DMS153 treated with DMSO at 0.1 percent for 48 hours (cell line): ENCODE data around the gene ADAM8.

Source experiments
- DNase-seq: peaks from one replicate; lab custom pipeline; 2025; ENCODE audit not compliant: unreplicated experiment; lab: John Stamatoyannopoulos, UW

The ADAM8 gene

DNA sequence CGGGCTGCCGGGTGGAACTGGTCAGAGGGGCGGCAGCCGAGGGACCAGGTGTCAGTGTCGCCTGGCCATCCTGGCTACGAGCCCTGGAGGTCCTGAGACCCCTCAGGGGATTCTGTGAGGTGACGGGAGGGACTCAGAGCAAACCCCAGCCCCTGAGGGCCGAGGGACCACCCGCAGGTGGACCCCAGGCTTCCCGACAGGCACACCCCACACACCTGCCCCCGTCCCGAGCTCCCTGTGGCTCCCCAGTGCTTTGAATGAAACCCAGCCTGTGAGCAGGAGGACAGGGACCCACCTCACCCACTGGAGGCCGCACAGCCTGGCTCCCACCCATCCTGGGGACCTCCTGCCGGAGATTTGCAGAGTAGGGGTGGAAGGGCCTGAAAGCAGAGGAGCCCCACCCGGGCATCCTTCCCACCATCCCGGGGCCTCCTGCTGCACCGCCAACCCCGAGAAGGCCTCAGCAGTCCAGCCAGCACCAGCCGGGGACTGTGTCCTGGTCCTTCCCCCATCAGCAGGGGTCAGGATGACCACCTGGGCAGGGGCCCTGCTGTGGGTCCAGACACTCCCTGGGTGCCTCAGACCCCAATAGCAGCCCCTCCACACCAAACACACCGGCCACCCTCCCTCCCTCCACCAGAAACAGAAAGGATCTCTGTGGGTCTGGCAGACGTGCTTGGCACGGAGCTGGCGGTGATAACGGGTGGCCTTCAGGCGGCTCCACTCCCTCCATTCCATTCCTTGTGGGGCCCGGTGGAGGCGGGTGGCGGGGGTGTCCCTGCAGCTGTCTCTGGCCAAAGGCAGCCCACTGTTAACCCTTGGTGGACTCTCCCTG lies 25.1 kb downstream of the ADAM8 start:
- DNase-seq, result no peak

GRCh38 chr10:133249975-133250754 lies 26.5 kb downstream of the ADAM8 start:
- DNase-seq, result no peak

GRCh38 chr10:133249094-133249780 lies 27.4 kb downstream of the ADAM8 start:
- DNase-seq, result no peak

- no peak for DNase-seq
Measured at GRCh38 chr10:133248334-133248715, 28.3 kb downstream of the ADAM8 start.

- no peak for DNase-seq
Measured at GRCh38 chr10:133247681-133248333, 28.9 kb downstream of the ADAM8 start.

- DNase-seq, result no peak
Measured at GRCh38 chr10:133246236-133246626, 30.4 kb downstream of the ADAM8 start.

DNA sequence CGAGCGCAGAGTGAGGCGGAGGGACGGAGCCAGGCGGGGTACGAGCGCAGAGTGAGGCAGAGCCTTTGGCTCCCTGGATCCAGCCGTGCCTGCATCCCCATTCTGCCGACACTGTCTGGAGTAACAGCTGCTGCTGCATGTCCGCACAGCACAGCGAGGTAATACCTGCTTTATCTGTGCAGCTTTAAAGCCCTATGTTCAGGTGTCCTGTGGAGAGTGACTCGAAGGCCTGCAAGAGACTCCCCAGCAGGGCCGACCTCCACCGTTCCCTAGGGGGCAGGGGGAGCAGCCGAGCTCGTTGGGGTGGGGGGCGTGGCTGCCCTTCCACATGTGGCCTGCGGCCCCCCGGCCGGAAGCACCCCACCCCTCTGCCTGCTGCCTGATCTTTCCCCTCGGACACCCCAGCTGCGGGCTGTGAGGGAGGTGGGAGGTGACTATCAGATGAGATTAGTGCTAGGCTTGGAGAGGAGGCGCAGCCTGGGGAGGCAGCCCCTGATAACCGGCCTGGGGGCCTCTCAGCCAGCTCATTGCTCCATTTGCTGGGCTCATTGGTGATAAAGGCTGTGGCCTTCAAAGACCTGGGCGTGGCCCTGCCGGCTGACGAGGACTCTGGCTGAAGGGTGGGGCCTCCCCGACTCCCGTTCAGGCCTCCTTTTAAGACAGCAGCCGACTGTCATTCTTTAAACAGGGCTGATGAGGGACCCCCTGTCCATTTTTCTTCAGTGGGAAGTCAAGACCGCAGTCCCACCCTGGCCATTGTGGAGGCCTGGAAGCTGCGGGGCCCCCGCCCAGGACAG lies 31.0 kb downstream of the ADAM8 start:
- no peak for DNase-seq

- DNase-seq, result no peak
Measured at GRCh38 chr10:133243593-133243992, 33.1 kb downstream of the ADAM8 start.

- no peak for DNase-seq
Measured at GRCh38 chr10:133242611-133243356, 33.9 kb downstream of the ADAM8 start.

DNA sequence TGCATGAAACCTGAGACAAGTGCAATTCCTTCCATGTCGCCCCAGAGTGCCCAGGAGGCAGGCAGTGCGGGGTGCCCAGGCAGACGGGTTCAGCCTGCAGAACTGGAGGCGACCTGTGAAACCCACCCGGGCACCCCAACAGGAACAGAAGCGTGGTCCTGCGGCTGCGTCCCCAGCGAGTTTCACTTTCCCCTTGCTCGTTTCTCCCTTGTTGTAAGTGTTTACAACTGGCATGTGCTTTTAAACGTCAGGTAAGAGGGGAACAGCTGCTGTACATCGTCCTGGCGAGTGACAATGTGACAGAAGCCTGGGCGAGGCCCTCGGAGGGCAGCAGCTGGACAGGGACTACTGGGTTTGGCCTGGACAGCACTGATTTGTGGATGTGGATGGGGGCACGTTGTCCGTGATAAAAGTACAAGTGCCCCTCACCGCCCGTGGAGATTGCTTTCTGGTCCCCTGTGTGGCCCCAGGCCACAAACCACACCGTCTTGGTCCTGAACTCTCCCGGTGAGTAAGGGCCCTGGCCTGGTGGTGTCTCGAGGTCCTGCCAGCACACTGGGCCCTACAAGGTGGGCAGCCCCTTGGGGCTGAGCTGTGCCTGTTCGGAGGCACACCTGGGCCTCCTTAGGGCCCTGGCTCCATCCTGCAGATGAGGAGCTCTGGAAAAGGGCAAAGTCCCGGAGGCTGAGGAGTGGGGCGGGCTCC lies 35.0 kb downstream of the ADAM8 start:
- no peak for DNase-seq

DNA sequence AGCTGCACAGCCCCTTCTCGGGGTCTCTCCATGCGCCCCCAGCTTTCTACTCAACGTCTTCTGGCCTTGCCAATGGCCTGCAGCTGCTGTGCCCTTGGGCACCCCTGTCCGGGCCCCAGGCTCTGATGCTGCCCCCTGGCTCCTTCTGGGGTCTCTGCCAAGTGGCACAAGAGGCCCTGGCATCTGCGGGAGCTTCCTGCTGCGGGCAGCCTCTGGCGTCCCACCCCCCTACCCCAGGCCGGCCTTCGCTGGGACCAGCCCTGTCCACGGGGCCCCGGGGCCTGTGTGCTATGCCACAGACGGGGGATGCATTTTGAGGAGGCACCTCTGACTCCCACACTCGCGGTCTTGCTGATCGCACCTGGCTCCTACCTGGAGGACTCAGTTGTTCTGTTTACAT lies 36.7 kb downstream of the ADAM8 start:
- no peak for DNase-seq

GRCh38 chr10:133238466-133238804 lies 38.2 kb downstream of the ADAM8 start:
- no peak for DNase-seq

GRCh38 chr10:133237588-133238465 lies 38.8 kb downstream of the ADAM8 start, which contains the start of gene VENTX:
Gene VENTX (plus strand): TSS chr10:133237855. CDS start chr10:133237915, 60 bp downstream.
- DNase-seq, result no peak

DNA sequence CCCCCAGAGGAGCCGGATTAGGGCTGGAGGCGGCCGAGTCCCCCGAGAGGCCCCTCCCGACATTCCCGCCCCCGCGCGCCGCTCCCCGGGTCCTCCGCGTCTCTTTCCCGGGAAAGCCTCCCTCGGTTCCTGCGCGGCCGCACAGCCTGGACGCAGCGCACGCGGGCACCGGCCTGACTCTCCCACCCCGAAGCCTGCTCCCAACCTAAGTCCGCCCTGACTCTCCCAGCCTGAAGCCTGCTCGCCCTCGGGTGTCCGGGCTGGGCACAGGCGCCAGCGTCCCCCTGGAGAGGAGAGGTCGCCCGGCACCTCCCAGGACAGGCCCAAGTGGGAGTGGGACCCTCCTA lies 39.5 kb downstream of the ADAM8 start:
- DNase-seq, result no peak

- DNase-seq, result no peak
Measured at GRCh38 chr10:133236401-133237240, 40.0 kb downstream of the ADAM8 start.

GRCh38 chr10:133235932-133236331 lies 40.7 kb downstream of the ADAM8 start:
- DNase-seq, result no peak

- no peak for DNase-seq
Measured at GRCh38 chr10:133235265-133235855, 41.3 kb downstream of the ADAM8 start.
